ENCODE data around the gene TMEM253.

TMEM253 gene

DNA sequence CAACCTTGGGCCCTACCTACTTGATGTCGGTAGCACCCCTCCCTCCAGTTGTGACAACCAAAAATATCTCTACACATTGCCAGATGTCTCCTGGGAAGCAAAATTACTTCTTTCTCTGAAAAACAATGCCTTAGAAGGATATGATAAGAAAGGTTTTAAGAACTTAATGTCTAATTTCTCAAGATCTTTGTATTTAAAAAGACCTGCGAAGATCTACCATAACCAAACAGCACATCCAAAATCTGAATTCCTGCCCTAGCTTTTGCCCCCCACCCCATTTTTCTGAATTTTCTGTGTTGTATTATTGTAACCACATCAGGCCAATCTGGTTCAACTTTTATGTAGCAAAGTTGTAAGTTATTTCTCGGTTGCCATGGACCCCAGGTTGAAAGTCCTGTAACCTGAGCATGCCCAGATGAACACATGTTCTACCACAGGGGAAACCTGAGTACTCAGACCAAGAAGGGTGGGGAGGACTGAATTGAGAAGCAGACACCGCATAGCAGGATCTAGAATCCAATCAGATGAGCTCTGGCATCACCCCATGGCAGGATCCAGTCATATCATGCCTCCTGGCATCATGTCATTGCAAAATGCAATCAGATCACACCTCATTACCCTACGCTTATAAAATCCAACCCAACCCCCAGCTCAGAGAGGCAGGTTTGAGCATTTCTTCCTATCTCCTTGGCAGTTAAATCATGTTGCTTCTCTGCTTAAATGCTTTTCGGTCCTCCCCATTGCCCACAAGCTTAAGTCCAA lies 8.7 kb downstream of the TMEM253 start:
- H3K9me3 ChIP-seq (replicated peaks in 1 of 2; ENCODE audit: control insufficient read depth in 2 of 2, insufficient read depth in 1 of 2, low read depth in 1 of 2, low read length in 2 of 2) = no peaks in the 10 kb centered on the region
- no peak overlapping the region for H2BK5ac ChIP-seq (ENCODE audit: low read length)
- H3K79me1 ChIP-seq (ENCODE audit: low read depth, low read length) = no peaks in the 10 kb centered on the region
- no CpG with 5 or more reads among the region's 6 CpGs for WGBS, 2 donors (ENCODE audit: extremely low coverage in 2 of 2, insufficient read length in 2 of 2, insufficient replicate concordance in 1 of 2)
- no peak overlapping the region for H3K18ac ChIP-seq (ENCODE audit: low read length)
- no peak overlapping the region for H4K91ac ChIP-seq (ENCODE audit: low read depth, low read length, poor library complexity)
- H3K36me3 ChIP-seq (replicated peaks in 1 of 2; ENCODE audit: control insufficient read depth in 2 of 2, insufficient read depth in 2 of 2, low read length in 2 of 2) = no peaks in the 10 kb centered on the region
- no peak for DNase-seq (ENCODE audit: low spot score)
- H3K4me2 ChIP-seq (ENCODE audit: insufficient read depth, low read length, poor library complexity, severe bottlenecking) = no peak overlapping the region
- no peak overlapping the region for H4K8ac ChIP-seq (ENCODE audit: low read depth, low read length)
- no peaks in the 10 kb centered on the region for H3K27me3 ChIP-seq (ENCODE audit: control insufficient read depth in 3 of 3, insufficient read depth in 3 of 3, low read depth in 1 of 3, low read length in 3 of 3)
- no peak overlapping the region for H3K4me3 ChIP-seq (ENCODE audit: low read length in 2 of 2)
- H3K14ac ChIP-seq (ENCODE audit: low read length) = no peak overlapping the region
- H3K4ac ChIP-seq (ENCODE audit: low read length) = no peak overlapping the region
- no peak overlapping the region for H3K23ac ChIP-seq (ENCODE audit: low read depth, low read length, poor library complexity)
- peaks cover 12 to 19% of the 10 kb centered on the region in 2 donors for H3K4me1 ChIP-seq (ENCODE audit: control insufficient read depth in 2 of 2, insufficient read depth in 1 of 2, low read depth in 1 of 2, low read length in 2 of 2)
- no peak overlapping the region for H2BK15ac ChIP-seq (ENCODE audit: low read length)
- no peak overlapping the region for H2BK12ac ChIP-seq (ENCODE audit: low read length)
- H2AFZ ChIP-seq (ENCODE audit: low read length) = no peak overlapping the region
- H3K27ac ChIP-seq (replicated peaks; ENCODE audit: low read length) = no peak overlapping the region
- no peak overlapping the region for H2AK5ac ChIP-seq (ENCODE audit: low read depth, low read length)
- no peak overlapping the region for H2BK120ac ChIP-seq (ENCODE audit: low read depth, low read length)
- no peak overlapping the region for H3K9ac ChIP-seq (ENCODE audit: low read depth, low read length, poor library complexity)

DNA sequence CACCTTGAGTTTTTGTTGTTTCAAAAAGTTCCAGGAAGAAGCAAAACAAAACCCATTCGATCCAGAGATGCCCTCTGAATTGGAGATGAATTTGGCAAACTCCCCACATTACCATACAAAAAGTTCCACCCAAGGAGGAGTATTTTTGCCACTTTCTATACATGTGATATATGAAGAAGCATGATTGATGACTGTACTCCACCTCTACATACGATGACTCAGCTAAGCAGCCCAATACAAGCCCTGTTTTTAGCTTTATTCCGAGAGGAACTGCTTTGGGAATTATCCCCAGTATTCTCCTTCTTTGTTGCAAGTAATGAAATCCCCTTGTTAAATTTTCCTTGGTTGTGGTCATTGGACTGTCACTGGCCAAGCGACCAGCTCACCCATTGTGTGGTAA lies 11.4 kb downstream of the TMEM253 start:
- Histone ChIP-seq H3K4me2 (ENCODE audit: insufficient read depth, low read length, poor library complexity, severe bottlenecking) (no peak overlapping the region), H3K9ac (ENCODE audit: low read depth, low read length, poor library complexity) (no peak overlapping the region), H3K4me3 (ENCODE audit: low read length in 2 of 2) (no peak overlapping the region), H2AK5ac (ENCODE audit: low read depth, low read length) (no peak overlapping the region), H2BK15ac (ENCODE audit: low read length) (no peak overlapping the region), H3K36me3 (replicated peaks in 1 of 2; ENCODE audit: control insufficient read depth in 2 of 2, insufficient read depth in 2 of 2, low read length in 2 of 2) (no peaks in the 10 kb centered on the region), H4K91ac (ENCODE audit: low read depth, low read length, poor library complexity) (no peak overlapping the region), H2BK5ac (ENCODE audit: low read length) (no peak overlapping the region), H3K4ac (ENCODE audit: low read length) (no peak overlapping the region), H3K23ac (ENCODE audit: low read depth, low read length, poor library complexity) (no peak overlapping the region), H3K4me1 (ENCODE audit: control insufficient read depth in 2 of 2, insufficient read depth in 1 of 2, low read depth in 1 of 2, low read length in 2 of 2) (peaks cover 0 to 2% of the 10 kb centered on the region in 2 donors), H2AFZ (ENCODE audit: low read length) (no peak overlapping the region), H2BK12ac (ENCODE audit: low read length) (no peak overlapping the region), H3K14ac (ENCODE audit: low read length) (no peak overlapping the region), H3K9me3 (replicated peaks in 1 of 2; ENCODE audit: control insufficient read depth in 2 of 2, insufficient read depth in 1 of 2, low read depth in 1 of 2, low read length in 2 of 2) (no peaks in the 10 kb centered on the region), H3K27ac (replicated peaks; ENCODE audit: low read length) (no peak overlapping the region), H3K27me3 (ENCODE audit: control insufficient read depth in 3 of 3, insufficient read depth in 3 of 3, low read depth in 1 of 3, low read length in 3 of 3) (no peaks in the 10 kb centered on the region), H4K8ac (ENCODE audit: low read depth, low read length) (no peak overlapping the region), H3K18ac (ENCODE audit: low read length) (no peak overlapping the region), H2BK120ac (ENCODE audit: low read depth, low read length) (no peak overlapping the region), H3K79me1 (ENCODE audit: low read depth, low read length) (no peaks in the 10 kb centered on the region)
- DNase-seq (ENCODE audit: low spot score) = no peak
- no CpG with 5 or more reads among the region's 4 CpGs for WGBS, 2 donors (ENCODE audit: extremely low coverage in 2 of 2, insufficient read length in 2 of 2, insufficient replicate concordance in 1 of 2)

DNA sequence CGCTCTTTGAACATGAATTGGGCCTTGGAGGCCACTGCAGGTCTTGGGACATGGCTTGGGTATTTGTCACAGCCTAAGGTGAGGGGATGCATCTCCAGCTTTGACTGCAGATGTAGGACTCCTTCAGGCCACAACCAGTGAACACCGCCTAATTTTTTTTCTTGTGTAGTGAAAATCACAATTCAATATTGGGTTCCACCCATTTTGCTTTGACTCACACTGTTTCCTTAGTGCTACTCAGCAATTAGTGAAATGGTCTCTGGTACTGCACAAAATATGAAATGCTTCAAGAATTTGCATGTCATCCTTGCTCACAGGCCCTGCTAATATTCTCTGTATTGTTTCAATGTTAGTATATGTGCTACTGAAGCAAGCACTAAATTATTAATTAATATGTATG lies 12.5 kb downstream of the TMEM253 start:
- no peak overlapping the region for H4K8ac ChIP-seq (ENCODE audit: low read depth, low read length)
- H3K14ac ChIP-seq (ENCODE audit: low read length) = no peak overlapping the region
- no peak overlapping the region for H3K9ac ChIP-seq (ENCODE audit: low read depth, low read length, poor library complexity)
- peaks cover 0 to 2% of the 10 kb centered on the region in 2 donors for H3K4me1 ChIP-seq (ENCODE audit: control insufficient read depth in 2 of 2, insufficient read depth in 1 of 2, low read depth in 1 of 2, low read length in 2 of 2)
- WGBS, 2 donors (ENCODE audit: extremely low coverage in 2 of 2, insufficient read length in 2 of 2, insufficient replicate concordance in 1 of 2) = no CpG with 5 or more reads among the region's 2 CpGs
- no peaks in the 10 kb centered on the region for H3K9me3 ChIP-seq (replicated peaks in 1 of 2; ENCODE audit: control insufficient read depth in 2 of 2, insufficient read depth in 1 of 2, low read depth in 1 of 2, low read length in 2 of 2)
- no peak overlapping the region for H3K18ac ChIP-seq (ENCODE audit: low read length)
- no peak for DNase-seq (ENCODE audit: low spot score)
- H2AK5ac ChIP-seq (ENCODE audit: low read depth, low read length) = no peak overlapping the region
- H3K4me3 ChIP-seq (ENCODE audit: low read length in 2 of 2) = no peak overlapping the region
- H3K36me3 ChIP-seq (replicated peaks in 1 of 2; ENCODE audit: control insufficient read depth in 2 of 2, insufficient read depth in 2 of 2, low read length in 2 of 2) = no peaks in the 10 kb centered on the region
- H3K79me1 ChIP-seq (ENCODE audit: low read depth, low read length) = no peaks in the 10 kb centered on the region
- no peak overlapping the region for H3K4me2 ChIP-seq (ENCODE audit: insufficient read depth, low read length, poor library complexity, severe bottlenecking)
- H3K27ac ChIP-seq (replicated peaks; ENCODE audit: low read length) = no peak overlapping the region
- no peak overlapping the region for H2BK15ac ChIP-seq (ENCODE audit: low read length)
- no peak overlapping the region for H2BK12ac ChIP-seq (ENCODE audit: low read length)
- H4K91ac ChIP-seq (ENCODE audit: low read depth, low read length, poor library complexity) = no peak overlapping the region
- H2BK5ac ChIP-seq (ENCODE audit: low read length) = no peak overlapping the region
- no peak overlapping the region for H3K23ac ChIP-seq (ENCODE audit: low read depth, low read length, poor library complexity)
- no peak overlapping the region for H2AFZ ChIP-seq (ENCODE audit: low read length)
- H3K27me3 ChIP-seq (ENCODE audit: control insufficient read depth in 3 of 3, insufficient read depth in 3 of 3, low read depth in 1 of 3, low read length in 3 of 3) = no peaks in the 10 kb centered on the region
- H3K4ac ChIP-seq (ENCODE audit: low read length) = no peak overlapping the region
- no peak overlapping the region for H2BK120ac ChIP-seq (ENCODE audit: low read depth, low read length)

DNA sequence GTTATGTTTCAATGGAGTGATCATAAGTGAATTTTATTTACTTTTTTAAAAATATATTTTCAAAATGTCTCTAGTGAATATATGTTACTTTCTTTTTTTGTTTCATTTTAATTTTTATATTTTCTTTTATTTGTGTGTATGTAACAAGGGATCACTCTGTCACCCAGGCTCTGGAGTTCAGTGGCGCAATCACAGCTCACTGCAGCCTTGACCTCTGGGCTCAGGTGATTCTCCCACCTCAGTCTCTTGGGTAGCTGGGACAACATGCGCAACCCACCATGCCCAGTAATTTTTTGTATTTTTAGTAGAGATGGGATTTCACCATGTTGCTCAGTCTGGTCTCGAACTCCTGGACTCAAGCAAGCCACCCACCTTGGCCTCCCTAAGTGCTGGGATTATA lies 18.1 kb downstream of the TMEM253 start:
- no peak overlapping the region for H2BK120ac ChIP-seq (ENCODE audit: low read depth, low read length)
- no peak overlapping the region for H2BK15ac ChIP-seq (ENCODE audit: low read length)
- H3K4me2 ChIP-seq (ENCODE audit: insufficient read depth, low read length, poor library complexity, severe bottlenecking) = no peak overlapping the region
- no peak overlapping the region for H3K23ac ChIP-seq (ENCODE audit: low read depth, low read length, poor library complexity)
- H3K4me3 ChIP-seq (ENCODE audit: low read length in 2 of 2) = no peak overlapping the region
- WGBS, 2 donors (ENCODE audit: extremely low coverage in 2 of 2, insufficient read length in 2 of 2, insufficient replicate concordance in 1 of 2) = no CpG with 5 or more reads among the region's 3 CpGs
- no peak overlapping the region for H3K14ac ChIP-seq (ENCODE audit: low read length)
- H3K27me3 ChIP-seq (ENCODE audit: control insufficient read depth in 3 of 3, insufficient read depth in 3 of 3, low read depth in 1 of 3, low read length in 3 of 3) = peaks cover 0 to 8% (median 0%) of the 10 kb centered on the region in 3 experiments
- H3K36me3 ChIP-seq (replicated peaks in 1 of 2; ENCODE audit: control insufficient read depth in 2 of 2, insufficient read depth in 2 of 2, low read length in 2 of 2) = no peaks in the 10 kb centered on the region
- H3K18ac ChIP-seq (ENCODE audit: low read length) = no peak overlapping the region
- H3K9ac ChIP-seq (ENCODE audit: low read depth, low read length, poor library complexity) = no peak overlapping the region
- H2BK12ac ChIP-seq (ENCODE audit: low read length) = no peak overlapping the region
- no peak overlapping the region for H2BK5ac ChIP-seq (ENCODE audit: low read length)
- no peaks in the 10 kb centered on the region for H3K4me1 ChIP-seq (ENCODE audit: control insufficient read depth in 2 of 2, insufficient read depth in 1 of 2, low read depth in 1 of 2, low read length in 2 of 2)
- no peak overlapping the region for H2AK5ac ChIP-seq (ENCODE audit: low read depth, low read length)
- H3K27ac ChIP-seq (replicated peaks; ENCODE audit: low read length) = no peak overlapping the region
- no peaks in the 10 kb centered on the region for H3K9me3 ChIP-seq (replicated peaks in 1 of 2; ENCODE audit: control insufficient read depth in 2 of 2, insufficient read depth in 1 of 2, low read depth in 1 of 2, low read length in 2 of 2)
- no peak overlapping the region for H3K4ac ChIP-seq (ENCODE audit: low read length)
- no peaks in the 10 kb centered on the region for H3K79me1 ChIP-seq (ENCODE audit: low read depth, low read length)
- H2AFZ ChIP-seq (ENCODE audit: low read length) = no peak overlapping the region
- H4K8ac ChIP-seq (ENCODE audit: low read depth, low read length) = no peak overlapping the region
- H4K91ac ChIP-seq (ENCODE audit: low read depth, low read length, poor library complexity) = no peak overlapping the region
- no peak for DNase-seq (ENCODE audit: low spot score)

Data from neuronal stem cell (in vitro differentiated cells).